Endodermal cell (in vitro differentiated cells): ENCODE measurements around the gene BTBD2. TPM values are rescaled to one million over a fixed set of nuclear protein-coding genes. Genes with fewer than 3 reads are reported as not detected.

Source experiments
- DNase-seq: peaks from one replicate; pipeline ENCODE4 v3.0.0-alpha.2; 2017
- H3K27ac ChIP-seq: 2 replicates; pipeline ENCODE4 v1.5.1; 2013; ENCODE audit warnings: mild to moderate bottlenecking, low read depth, low read length, moderate library complexity
- H3K27me3 ChIP-seq: 2 replicates; pipeline ENCODE4 v1.6.1; 2013; ENCODE audit warnings: mild to moderate bottlenecking, low read length, moderate library complexity; ENCODE audit not compliant: insufficient read depth, control insufficient read depth, poor library complexity, severe bottlenecking
- H3K36me3 ChIP-seq: 2 replicates; pipeline ENCODE4 v1.7.0; 2013; ENCODE audit warnings: mild to moderate bottlenecking, low read length, moderate library complexity; ENCODE audit not compliant: control insufficient read depth, insufficient read depth
- H3K4me1 ChIP-seq: one replicate; pipeline ENCODE4 v1.7.0; 2013; ENCODE audit warnings: low read length; ENCODE audit not compliant: control insufficient read depth, insufficient read depth
- H3K4me3 ChIP-seq: 2 replicates; pipeline ENCODE4 v1.5.1; 2013; ENCODE audit warnings: mild to moderate bottlenecking, low read length, moderate library complexity
- H3K9ac ChIP-seq: 2 replicates; pipeline ENCODE4 v1.6.1; 2013; ENCODE audit warnings: mild to moderate bottlenecking, low read length, moderate library complexity; ENCODE audit not compliant: poor library complexity, severe bottlenecking; ENCODE audit errors: extremely low read depth
- H3K9me3 ChIP-seq: 2 replicates; pipeline ENCODE4 v1.6.1; 2013; ENCODE audit warnings: mild to moderate bottlenecking, low read length, moderate library complexity; ENCODE audit not compliant: control insufficient read depth
- H3K27ac Mint-ChIP-seq: 2 replicates; pipeline ENCODE4 v1.8.0; 2020; ENCODE audit warnings: mixed read lengths
- H3K27me3 Mint-ChIP-seq: 2 replicates; pipeline ENCODE4 v1.8.0; 2021; ENCODE audit warnings: mild to moderate bottlenecking, mixed read lengths; ENCODE audit not compliant: insufficient read depth
- H3K36me3 Mint-ChIP-seq: 2 replicates; pipeline ENCODE4 v1.8.0; 2020; ENCODE audit warnings: low read depth, mixed read lengths
- H3K4me1 Mint-ChIP-seq: 2 replicates; pipeline ENCODE4 v1.8.0; 2020; ENCODE audit warnings: mixed read lengths
- H3K4me3 Mint-ChIP-seq: 2 replicates; pipeline ENCODE4 v1.8.0; 2020; ENCODE audit warnings: mild to moderate bottlenecking, moderate library complexity, mixed read lengths
- H3K9me3 Mint-ChIP-seq: 2 replicates; pipeline ENCODE4 v1.8.0; 2020; ENCODE audit warnings: mild to moderate bottlenecking, mixed read lengths
- WGBS, 2 experiments: methylation state at CpG; one replicate each; pipeline versions ENCODE4 v1.1.5 to v1.1.7; 2013; ENCODE audit warnings: missing lambda C conversion rate in 2 of 2, mixed read lengths in 1 of 2; ENCODE audit not compliant: insufficient coverage in 1 of 2, insufficient read length in 1 of 2; 5-methylcytosine and 5-hydroxymethylcytosine counted together
- total RNA-seq, 2 donors: library from RNA; stranded (reverse); fragmentation: NEBNext Ultra II Directional in 1 of 2; extraction: Animal tissue kit (Norgen Biotek cat#: 25700) in 1 of 2; gene quantifications; 2 replicates in 1 of 2; 3 replicates in 1 of 2; pipeline ENCODE4 v1.2.1, GENCODE V29; 2021
- TF ChIP-seq, protein P1 (sequence below): fragments of 200-600 bp; sonication (generic); conservative IDR thresholded peaks from 2 replicates; pipeline ENCODE4 v1.5.0; 2021; ENCODE audit warnings: antibody characterized with exemption, mild to moderate bottlenecking

Gene BTBD2
- total RNA-seq, 2 donors from 2014 or later, result 107 to 112 TPM

DNA sequence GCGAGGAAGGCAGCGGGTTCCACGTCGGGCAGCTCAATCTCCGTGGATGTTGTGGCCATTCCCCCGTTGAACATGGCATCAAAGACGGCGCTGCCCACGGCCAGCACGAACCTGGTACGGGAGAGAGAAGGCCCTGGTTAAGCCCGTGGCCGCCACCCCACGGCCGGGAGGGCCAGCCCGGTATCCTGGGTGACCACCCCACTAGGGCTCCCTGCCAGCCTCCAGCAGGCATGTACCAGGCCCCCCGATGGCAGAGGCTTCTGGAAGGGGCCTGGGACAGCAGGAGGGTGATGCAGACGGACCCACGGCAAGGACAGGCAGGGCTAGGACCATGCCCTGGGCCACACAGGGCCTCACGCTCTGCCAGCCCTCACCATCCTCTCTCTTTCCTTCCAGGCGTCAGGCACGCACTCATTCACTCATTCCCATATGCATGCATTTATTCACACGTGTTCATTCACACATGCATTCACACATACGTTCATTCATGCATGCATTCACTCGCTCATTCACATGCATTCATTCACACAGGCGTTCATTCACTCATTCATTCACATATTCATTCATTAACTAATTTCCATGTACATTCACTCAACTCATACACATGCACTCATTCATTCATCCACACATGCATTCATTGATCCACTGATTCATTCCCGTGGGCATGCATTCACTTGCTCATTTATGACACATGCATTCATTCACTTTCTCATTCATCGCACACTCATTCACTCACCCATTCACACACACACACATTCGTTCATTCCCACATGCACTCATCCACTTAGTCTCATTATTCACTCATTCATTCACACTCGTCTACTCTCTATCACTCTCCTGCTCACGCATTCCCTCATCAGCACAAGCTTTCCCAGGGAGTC, 17.9 kb downstream of the BTBD2 start:
- Mint-ChIP-seq H3K4me3 (no peak overlapping the region), H3K36me3 (peaks cover 69% of the 10 kb centered on the region), H3K27me3 (peaks cover 1% of the 10 kb centered on the region), H3K27ac (no peak overlapping the region), H3K9me3 (peaks cover 8% of the 10 kb centered on the region), H3K4me1 (no peaks in the 10 kb centered on the region)
- Histone ChIP-seq H3K9me3 (peaks cover 9% of the 10 kb centered on the region), H3K27ac (no peak overlapping the region), H3K27me3 (no peaks in the 10 kb centered on the region), H3K9ac (no peak overlapping the region), H3K36me3 (peaks cover 55% of the 10 kb centered on the region), H3K4me1 (no peaks in the 10 kb centered on the region), H3K4me3 (no peak overlapping the region)
- TF ChIP-seq, protein P1, sequence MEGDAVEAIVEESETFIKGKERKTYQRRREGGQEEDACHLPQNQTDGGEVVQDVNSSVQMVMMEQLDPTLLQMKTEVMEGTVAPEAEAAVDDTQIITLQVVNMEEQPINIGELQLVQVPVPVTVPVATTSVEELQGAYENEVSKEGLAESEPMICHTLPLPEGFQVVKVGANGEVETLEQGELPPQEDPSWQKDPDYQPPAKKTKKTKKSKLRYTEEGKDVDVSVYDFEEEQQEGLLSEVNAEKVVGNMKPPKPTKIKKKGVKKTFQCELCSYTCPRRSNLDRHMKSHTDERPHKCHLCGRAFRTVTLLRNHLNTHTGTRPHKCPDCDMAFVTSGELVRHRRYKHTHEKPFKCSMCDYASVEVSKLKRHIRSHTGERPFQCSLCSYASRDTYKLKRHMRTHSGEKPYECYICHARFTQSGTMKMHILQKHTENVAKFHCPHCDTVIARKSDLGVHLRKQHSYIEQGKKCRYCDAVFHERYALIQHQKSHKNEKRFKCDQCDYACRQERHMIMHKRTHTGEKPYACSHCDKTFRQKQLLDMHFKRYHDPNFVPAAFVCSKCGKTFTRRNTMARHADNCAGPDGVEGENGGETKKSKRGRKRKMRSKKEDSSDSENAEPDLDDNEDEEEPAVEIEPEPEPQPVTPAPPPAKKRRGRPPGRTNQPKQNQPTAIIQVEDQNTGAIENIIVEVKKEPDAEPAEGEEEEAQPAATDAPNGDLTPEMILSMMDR, result no peak
- DNase-seq, result no peak
- 96% methylated on average over 24 to 31 of the region's 31 CpGs for WGBS, 2 experiments

DNA sequence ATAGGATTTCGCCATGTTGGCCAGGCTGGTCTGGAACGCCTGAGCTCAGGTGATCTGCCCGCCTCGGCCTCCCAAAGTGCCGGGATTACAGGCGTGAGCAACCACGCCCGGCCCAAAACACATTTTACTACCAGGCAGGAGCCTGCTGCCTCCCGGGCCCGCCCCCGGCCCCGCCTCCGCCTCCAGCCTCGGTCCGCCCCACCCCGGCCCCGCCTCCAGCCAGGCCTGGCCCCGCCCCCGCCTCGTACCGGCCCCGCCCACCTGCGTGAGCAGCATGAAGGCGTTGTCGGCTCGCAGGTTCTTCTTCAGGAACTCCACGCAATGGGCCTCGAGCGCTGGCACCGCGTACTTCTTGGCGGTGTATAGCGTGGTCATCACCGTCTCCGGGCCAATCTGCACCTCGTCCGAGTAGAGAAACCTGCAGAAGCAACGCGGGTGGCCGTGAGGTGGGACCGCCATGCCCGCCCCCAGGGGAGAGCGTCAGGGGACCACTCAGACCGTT, 22.7 kb downstream of the BTBD2 start:
- DNase-seq, result peak; percentile 90
- Histone ChIP-seq H3K36me3 (peaks cover 59% of the 10 kb centered on the region), H3K9me3 (peaks cover 9% of the 10 kb centered on the region), H3K27me3 (no peaks in the 10 kb centered on the region), H3K4me1 (no peaks in the 10 kb centered on the region), H3K27ac (no peak overlapping the region), H3K4me3 (no peak overlapping the region), H3K9ac (no peak overlapping the region)
- TF ChIP-seq, protein P1, result no peak
- WGBS, 2 experiments, result 85 to 95% methylated on average over 23 to 44 of the region's 44 CpGs
- peaks cover 8% of the 10 kb centered on the region for H3K9me3 Mint-ChIP-seq
- no peaks in the 10 kb centered on the region for H3K27me3 Mint-ChIP-seq
- H3K4me3 Mint-ChIP-seq, result no peak overlapping the region
- H3K4me1 Mint-ChIP-seq, result no peaks in the 10 kb centered on the region
- no peak overlapping the region for H3K27ac Mint-ChIP-seq
- peaks cover 68% of the 10 kb centered on the region for H3K36me3 Mint-ChIP-seq

DNA sequence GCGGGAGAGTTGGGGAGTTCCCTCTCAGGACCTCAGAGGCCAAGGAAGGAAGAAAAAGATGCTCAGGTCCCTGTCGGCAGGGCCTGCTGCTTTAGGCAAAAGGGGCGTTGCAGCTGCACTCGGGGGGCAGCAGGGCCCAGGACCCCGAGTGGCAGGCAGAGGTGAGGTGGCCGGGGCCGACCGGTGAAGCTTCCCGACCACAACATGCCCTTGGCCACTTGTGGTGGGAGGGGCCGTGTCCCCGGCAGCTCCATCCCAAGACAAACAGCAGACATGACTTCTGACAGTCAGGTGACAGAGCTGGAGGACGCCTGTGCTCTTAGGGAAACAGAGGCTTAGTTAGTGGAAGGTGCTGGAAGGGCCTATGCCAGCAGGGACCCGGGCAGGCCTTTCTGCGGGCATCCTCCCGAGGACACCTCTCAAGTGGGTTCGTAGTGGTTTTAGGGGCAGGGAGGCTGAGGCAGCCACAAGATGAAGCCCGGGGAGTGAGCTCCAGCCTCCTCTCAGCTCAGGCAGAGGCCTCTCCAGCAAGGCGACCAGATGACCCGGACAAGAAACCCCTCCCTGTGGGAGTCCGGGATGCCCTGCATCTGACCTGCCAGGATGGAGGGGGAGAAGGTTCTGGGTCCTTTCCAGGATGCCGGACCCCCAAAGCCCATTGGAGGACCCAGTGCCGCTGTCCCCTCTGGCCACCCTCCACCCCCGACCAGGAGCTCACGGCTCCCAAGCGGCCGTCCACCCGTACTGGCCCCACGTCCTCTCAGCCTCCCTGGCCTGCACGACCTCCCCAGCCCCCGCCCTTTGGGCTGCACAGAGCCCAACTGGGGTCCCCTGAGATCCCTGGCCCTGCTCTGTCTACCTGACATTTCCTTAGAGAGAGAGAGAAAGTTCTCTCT, 24.2 kb downstream of the BTBD2 start:
- Histone ChIP-seq H3K27me3 (no peaks in the 10 kb centered on the region), H3K9me3 (peaks cover 5% of the 10 kb centered on the region), H3K4me3 (no peak overlapping the region), H3K4me1 (no peaks in the 10 kb centered on the region), H3K36me3 (peaks cover 53% of the 10 kb centered on the region), H3K27ac (peak overlapping the region; percentile 32), H3K9ac (no peak overlapping the region)
- 92 to 95% methylated on average over 23 to 30 of the region's 30 CpGs for WGBS, 2 experiments
- Mint-ChIP-seq H3K4me3 (no peak overlapping the region), H3K27me3 (no peaks in the 10 kb centered on the region), H3K4me1 (no peaks in the 10 kb centered on the region), H3K36me3 (peaks cover 60% of the 10 kb centered on the region), H3K27ac (no peak overlapping the region), H3K9me3 (peaks cover 5% of the 10 kb centered on the region)
- TF ChIP-seq, protein P1, result no peak
- DNase-seq, result no peak
